K562 (cell line): ENCODE results near the gene PHF21A. TPM values are rescaled to one million over a fixed set of nuclear protein-coding genes. Genes with fewer than 3 reads are reported as not detected.
"Not testable (repeated sequence)": the region's sequence is repeated elsewhere in the genome, so short reads cannot be mapped to it uniquely, and the experiment has no call there.

Experiments used
- ATAC-seq: fragments of 200-7000 bp; cut with Tn5 transposase; 3 replicates; pipeline ENCODE4 v1.9.1; 2020; ENCODE audit warnings: moderate library complexity
- BruUV-seq: library from RNA; stranded (reverse); fragments of 400-500 nt; replicated peaks from 2 replicates; lab custom pipeline; 2021; lab: Mats Ljungman, UMichigan
- CTCF ChIA-PET: fragments of 300-600 bp; formaldehyde crosslinking; extraction: SDS; loops from one replicate; lab custom pipeline; 2021; ENCODE audit warnings: low intra/inter-chr PET ratio; lab: Yijun Ruan, JAX
- POLR2A ChIA-PET: fragments of 300-600, 350-650 bp; sonication (Branson Sonifier 250); formaldehyde crosslinking; extraction: SDS; loops from one replicate; lab custom pipeline; 2021; ENCODE audit warnings: antibody characterized with exemption, inconsistent platforms; lab: Yijun Ruan, JAX
- DNase-seq, 4 experiments: peaks; one replicate each; pipeline versions ENCODE4 v3.0.0 to v3.0.0-alpha.2; 2011 to 2018; ENCODE audit warnings: low spot score in 3 of 4, mixed read lengths in 3 of 4; ENCODE audit errors: extremely low read depth in 1 of 4
- FAIRE-seq: peaks from 2 replicates; lab custom pipeline; 2011; peaks lifted over from hg19 to GRCh38; lab: Jason Lieb, UNC
- H2AFZ ChIP-seq: 2 replicates; pipeline ENCODE4 v1.6.0; 2011; ENCODE audit warnings: low read depth, low read length, control low read depth, inconsistent platforms
- H3K27ac ChIP-seq: fragments of 200-600 bp; 3 replicates; pipeline ENCODE4 v1.8.0; 2011; ENCODE audit warnings: low read depth, mild to moderate bottlenecking, control low read depth, inconsistent platforms, low read length, moderate library complexity, mixed read lengths; ENCODE audit errors: extremely low read depth
- H3K27me3 ChIP-seq, 2 experiments: fragments of 300-600 bp in 1 of 2; 2 replicates in 1 of 2; 3 replicates in 1 of 2; pipeline versions ENCODE4 v1.6.0 to v1.8.0; 2011; ENCODE audit warnings: inconsistent platforms in 2 of 2, low read length in 2 of 2, mild to moderate bottlenecking in 1 of 2, mixed read lengths in 1 of 2, moderate library complexity in 1 of 2; ENCODE audit not compliant: control insufficient read depth in 2 of 2, insufficient read depth in 2 of 2
- H3K36me3 ChIP-seq: fragments of 300-600 bp; 3 replicates; pipeline ENCODE4 v1.8.0; 2011; ENCODE audit warnings: mild to moderate bottlenecking, low read length, inconsistent platforms; ENCODE audit not compliant: control insufficient read depth, insufficient read depth
- H3K4me1 ChIP-seq, 2 experiments: fragments of 200-600 bp in 1 of 2; replicated peaks in 1 of 2; 2 replicates in 1 of 2; 3 replicates in 1 of 2; pipeline versions ENCODE4 v1.5.1 to v1.8.0; 2011; ENCODE audit warnings: inconsistent platforms in 2 of 2, low read length in 2 of 2, mild to moderate bottlenecking in 1 of 2, mixed read lengths in 1 of 2, moderate library complexity in 1 of 2; ENCODE audit not compliant: control insufficient read depth in 2 of 2, insufficient read depth in 2 of 2
- H3K4me2 ChIP-seq: 2 replicates; pipeline ENCODE4 v1.6.1; 2011; ENCODE audit warnings: low read length, control low read depth, inconsistent platforms, mixed read lengths; ENCODE audit not compliant: insufficient read depth
- H3K4me3 ChIP-seq: fragments of 200-600 bp; sonication (generic), shearing (Covaris generic); 2 replicates; pipeline ENCODE4 v1.5.1; 2016; ENCODE audit warnings: control low read depth, inconsistent platforms
- H3K79me2 ChIP-seq: fragments of 200-600 bp; 3 replicates; pipeline ENCODE4 v1.8.0; 2011; ENCODE audit warnings: low read length, inconsistent platforms; ENCODE audit not compliant: control insufficient read depth, insufficient read depth
- H3K9ac ChIP-seq, 2 experiments: 2 replicates each; pipeline versions ENCODE4 v1.6.0 to v1.6.1; 2011; ENCODE audit warnings: low read depth in 2 of 2, low read length in 2 of 2, control low read depth in 1 of 2, inconsistent platforms in 1 of 2, mild to moderate bottlenecking in 1 of 2, mixed read lengths in 1 of 2; ENCODE audit not compliant: insufficient read depth in 1 of 2
- H3K9me1 ChIP-seq: one replicate; pipeline ENCODE4 v1.6.0; 2011; ENCODE audit warnings: inconsistent platforms, mild to moderate bottlenecking, low read length, moderate library complexity; ENCODE audit not compliant: control insufficient read depth, insufficient read depth
- H3K9me3 ChIP-seq: replicated peaks from 2 replicates; pipeline ENCODE4 v1.5.1; 2011; ENCODE audit warnings: low read depth, low read length, inconsistent platforms; ENCODE audit not compliant: control insufficient read depth, insufficient read depth
- H4K20me1 ChIP-seq: replicated peaks from 2 replicates; pipeline ENCODE4 v1.6.1; 2011; ENCODE audit warnings: low read length, inconsistent platforms, mixed read lengths; ENCODE audit not compliant: control insufficient read depth, insufficient read depth
- CREB1 ChIP-seq, 2 experiments: sonication (generic) in 1 of 2; formaldehyde crosslinking in 1 of 2; IDR thresholded peaks; 2 replicates each; pipeline versions ENCODE4 v1.6.1 to v1.8.0; 2012 to 2022; ENCODE audit warnings: inconsistent platforms in 1 of 2, mild to moderate bottlenecking in 1 of 2, missing genetic modification reagents in 1 of 2, moderate library complexity in 1 of 2
- L3MBTL2 ChIP-seq: fragments of 450-650 bp; IDR thresholded peaks from 2 replicates; pipeline ENCODE4 v1.6.1; 2016; ENCODE audit warnings: mild to moderate bottlenecking, moderate library complexity
- STAG1 ChIP-seq: sonication (generic); formaldehyde crosslinking; IDR thresholded peaks from 2 replicates; pipeline ENCODE4 v1.5.0; 2020; ENCODE audit warnings: missing genetic modification reagents, borderline replicate concordance
- ZBTB7A ChIP-seq: IDR thresholded peaks from 2 replicates; pipeline ENCODE4 v1.6.1; 2011; ENCODE audit warnings: low read depth, mild to moderate bottlenecking, low read length, moderate library complexity, borderline replicate concordance; ENCODE audit not compliant: control insufficient read depth
- ZFX ChIP-seq: sonication (generic); formaldehyde crosslinking; IDR thresholded peaks from 2 replicates; pipeline ENCODE4 v1.8.0; 2022; ENCODE audit warnings: mild to moderate bottlenecking, missing genetic modification reagents, moderate library complexity
- WGBS: fragments of 100-300 bp; shearing (Covaris generic); methylation state at CpG from one replicate; pipeline ENCODE4 v1.1.6; 2016; ENCODE audit warnings: low coverage, mixed read lengths; ENCODE audit not compliant: insufficient coverage; ENCODE audit errors: missing lambda C conversion rate; 5-methylcytosine and 5-hydroxymethylcytosine counted together
- in situ Hi-C: fragments of 300-500 bp; cut with MboI; formaldehyde crosslinking; loops from 4 replicates; pipeline ENCODE4 v1.15.0; 2018; ENCODE audit warnings: inconsistent platforms, mixed read lengths
- intact Hi-C: fragments of 100-400 bp; cut with micrococcal nuclease; formaldehyde crosslinking; loops from 2 replicates; pipeline ENCODE4 v1.14.2; 2022
- polyA plus RNA-seq, 8 experiments: library from polyadenylated mRNA; depleted of rRNA in 4 of 8; stranded (reverse) in 5 of 8; unstranded in 3 of 8; fragments of >200 nt; fragmentation: Nextera tagmentation in 2 of 8; fragmentation: Illumina TruSeq in 1 of 8; extraction: Ambion mirVana in 2 of 8; extraction: Trizol in 1 of 8; gene quantifications; 2 replicates each; pipeline versions ENCODE4 v1.2.1 to v1.2.3, GENCODE V29; 2011 to 2014; ENCODE audit warnings: inconsistent platforms in 1 of 8, missing spikeins in 1 of 8
- total RNA-seq, 7 experiments: library from RNA; depleted of rRNA in 6 of 7; stranded (reverse); fragments of >200 nt in 6 of 7; fragmentation: Illumina TruSeq in 2 of 7; extraction: Trizol in 2 of 7; gene quantifications; 2 replicates each; pipeline versions ENCODE4 v1.2.1 to v1.2.3, GENCODE V29; 2011 to 2021; ENCODE audit warnings: low replicate concordance in 1 of 7
- TF ChIP-seq, protein P1 (sequence below), 2 experiments: fragments of 450-650 bp; formaldehyde crosslinking in 1 of 2; IDR thresholded peaks; 2 replicates each; pipeline versions ENCODE4 v1.4.0 to v1.6.1; 2014 to 2020; ENCODE audit warnings: mild to moderate bottlenecking in 2 of 2, borderline replicate concordance in 1 of 2, low read depth in 1 of 2
- TF ChIP-seq, protein P2 (sequence below): fragments of 450-650 bp; IDR thresholded peaks from 2 replicates; pipeline ENCODE4 v1.6.1; 2018; ENCODE audit not compliant: partially characterized antibody

Gene PHF21A
- total and polyA plus RNA-seq, 9 of the 15 experiments (the other 6 are each of a cell fraction or from before 2014, with no cell fraction given), result 1.5 to 32.4 (median 10.7) TPM

GRCh38 chr11:45900175-45900800, 221.0 kb downstream of the PHF21A start:
- in situ Hi-C loops; BruUV-seq; H3K9me3 ChIP-seq; H3K36me3 ChIP-seq; H3K27me3 ChIP-seq; H3K27ac ChIP-seq; H4K20me1 ChIP-seq; FAIRE-seq; intact Hi-C loops; H3K9me1 ChIP-seq; H3K79me2 ChIP-seq; CTCF ChIA-PET; TF ChIP-seq CREB1 (IDR thresholded peaks at IDR 0.05): not testable (repeated sequence)
- Histone ChIP-seq H3K4me2 (peak overlapping the region; percentile 70), H2AFZ (peak overlapping the region; percentile 44), H3K4me1 (peaks cover 14 to 74% of the 10 kb centered on the region in 2 experiments), H3K9ac (peak overlapping the region in 1 of 2 experiments; percentile 94; a peak in 3 of 4 replicates), H3K4me3 (peak overlapping the region; percentile 58)
- DNase-seq, result peak in 2 of 4 experiments; percentile 35 to 36
- WGBS, result 7% methylated on average over 27 of the region's 59 CpGs
- ATAC-seq, result peak; percentile 50
- POLR2A ChIA-PET, result interaction anchor here (1.0 to 1.6 kb wide), 3 partner anchors 10 to 18 kb away, joined by 4 to 5 read pairs (median 4); partner anchors contain the start of gene PEX16
- TF ChIP-seq, protein P1, sequence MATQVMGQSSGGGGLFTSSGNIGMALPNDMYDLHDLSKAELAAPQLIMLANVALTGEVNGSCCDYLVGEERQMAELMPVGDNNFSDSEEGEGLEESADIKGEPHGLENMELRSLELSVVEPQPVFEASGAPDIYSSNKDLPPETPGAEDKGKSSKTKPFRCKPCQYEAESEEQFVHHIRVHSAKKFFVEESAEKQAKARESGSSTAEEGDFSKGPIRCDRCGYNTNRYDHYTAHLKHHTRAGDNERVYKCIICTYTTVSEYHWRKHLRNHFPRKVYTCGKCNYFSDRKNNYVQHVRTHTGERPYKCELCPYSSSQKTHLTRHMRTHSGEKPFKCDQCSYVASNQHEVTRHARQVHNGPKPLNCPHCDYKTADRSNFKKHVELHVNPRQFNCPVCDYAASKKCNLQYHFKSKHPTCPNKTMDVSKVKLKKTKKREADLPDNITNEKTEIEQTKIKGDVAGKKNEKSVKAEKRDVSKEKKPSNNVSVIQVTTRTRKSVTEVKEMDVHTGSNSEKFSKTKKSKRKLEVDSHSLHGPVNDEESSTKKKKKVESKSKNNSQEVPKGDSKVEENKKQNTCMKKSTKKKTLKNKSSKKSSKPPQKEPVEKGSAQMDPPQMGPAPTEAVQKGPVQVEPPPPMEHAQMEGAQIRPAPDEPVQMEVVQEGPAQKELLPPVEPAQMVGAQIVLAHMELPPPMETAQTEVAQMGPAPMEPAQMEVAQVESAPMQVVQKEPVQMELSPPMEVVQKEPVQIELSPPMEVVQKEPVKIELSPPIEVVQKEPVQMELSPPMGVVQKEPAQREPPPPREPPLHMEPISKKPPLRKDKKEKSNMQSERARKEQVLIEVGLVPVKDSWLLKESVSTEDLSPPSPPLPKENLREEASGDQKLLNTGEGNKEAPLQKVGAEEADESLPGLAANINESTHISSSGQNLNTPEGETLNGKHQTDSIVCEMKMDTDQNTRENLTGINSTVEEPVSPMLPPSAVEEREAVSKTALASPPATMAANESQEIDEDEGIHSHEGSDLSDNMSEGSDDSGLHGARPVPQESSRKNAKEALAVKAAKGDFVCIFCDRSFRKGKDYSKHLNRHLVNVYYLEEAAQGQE (IDR thresholded peaks at IDR 0.05; ENCODE audit: borderline replicate concordance), result not testable (repeated sequence)
- TF ChIP-seq, protein P1 (CRISPR knock-in tag; IDR thresholded peaks at IDR 0.05; ENCODE audit: low read depth), result 0 out of 2 replicates have a peak, but pooled peaks have one; percentile 14
- peak; percentile 49; the same call in 1 of the 2 replicates for TF ChIP-seq ZFX (CRISPR knock-in tag)
- TF ChIP-seq STAG1 (CRISPR knock-in tag), result 0 out of 2 replicates have a peak, but pooled peaks have one; percentile 5
- TF ChIP-seq L3MBTL2, result peak; percentile 45; the same call in 1 of the 2 replicates
- TF ChIP-seq ZBTB7A, result 0 out of 2 replicates have a peak, but pooled peaks have one; percentile 11
- TF ChIP-seq, protein P2, sequence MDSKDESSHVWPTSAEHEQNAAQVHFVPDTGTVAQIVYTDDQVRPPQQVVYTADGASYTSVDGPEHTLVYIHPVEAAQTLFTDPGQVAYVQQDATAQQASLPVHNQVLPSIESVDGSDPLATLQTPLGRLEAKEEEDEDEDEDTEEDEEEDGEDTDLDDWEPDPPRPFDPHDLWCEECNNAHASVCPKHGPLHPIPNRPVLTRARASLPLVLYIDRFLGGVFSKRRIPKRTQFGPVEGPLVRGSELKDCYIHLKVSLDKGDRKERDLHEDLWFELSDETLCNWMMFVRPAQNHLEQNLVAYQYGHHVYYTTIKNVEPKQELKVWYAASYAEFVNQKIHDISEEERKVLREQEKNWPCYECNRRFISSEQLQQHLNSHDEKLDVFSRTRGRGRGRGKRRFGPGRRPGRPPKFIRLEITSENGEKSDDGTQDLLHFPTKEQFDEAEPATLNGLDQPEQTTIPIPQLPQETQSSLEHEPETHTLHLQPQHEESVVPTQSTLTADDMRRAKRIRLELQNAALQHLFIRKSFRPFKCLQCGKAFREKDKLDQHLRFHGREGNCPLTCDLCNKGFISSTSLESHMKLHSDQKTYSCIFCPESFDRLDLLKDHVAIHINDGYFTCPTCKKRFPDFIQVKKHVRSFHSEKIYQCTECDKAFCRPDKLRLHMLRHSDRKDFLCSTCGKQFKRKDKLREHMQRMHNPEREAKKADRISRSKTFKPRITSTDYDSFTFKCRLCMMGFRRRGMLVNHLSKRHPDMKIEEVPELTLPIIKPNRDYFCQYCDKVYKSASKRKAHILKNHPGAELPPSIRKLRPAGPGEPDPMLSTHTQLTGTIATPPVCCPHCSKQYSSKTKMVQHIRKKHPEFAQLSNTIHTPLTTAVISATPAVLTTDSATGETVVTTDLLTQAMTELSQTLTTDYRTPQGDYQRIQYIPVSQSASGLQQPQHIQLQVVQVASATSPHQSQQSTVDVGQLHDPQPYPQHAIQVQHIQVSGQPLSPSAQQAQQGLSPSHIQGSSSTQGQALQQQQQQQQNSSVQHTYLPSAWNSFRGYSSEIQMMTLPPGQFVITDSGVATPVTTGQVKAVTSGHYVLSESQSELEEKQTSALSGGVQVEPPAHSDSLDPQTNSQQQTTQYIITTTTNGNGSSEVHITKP, result peak; percentile 85
- peak; percentile 36; the same call in 1 of the 2 replicates for TF ChIP-seq CREB1 (CRISPR knock-in tag; IDR thresholded peaks at IDR 0.05)
